ENCODE measurements around the gene GPR68.
"Not testable (repeated sequence)": the region's sequence is repeated elsewhere in the genome, so short reads cannot be mapped to it uniquely, and the experiment has no call there.

Gene GPR68

GRCh38 chr14:91252871-91253794, 8.6 kb upstream of the GPR68 start:
- no peak for DNase-seq

GRCh38 chr14:91250912-91251311, 6.4 kb upstream of the GPR68 start:
- DNase-seq = peak; percentile 95

GRCh38 chr14:91249841-91250616, 5.5 kb upstream of the GPR68 start:
- DNase-seq = peak; percentile 100

- peak; percentile 55 for DNase-seq
These were observed 1.7 kb upstream of the GPR68 start for GRCh38 chr14:91246051-91246852.

GRCh38 chr14:91245616-91246015, 1.1 kb upstream of the GPR68 start:
- not testable (repeated sequence) for DNase-seq

- DNase-seq = no peak
These were observed 525 bp upstream of the GPR68 start for GRCh38 chr14:91245029-91245428.

GRCh38 chr14:91243074-91243471, 1.4 kb downstream of the GPR68 start:
- DNase-seq = no peak

GRCh38 chr14:91242635-91243034, 1.9 kb downstream of the GPR68 start:
- DNase-seq = no peak

- no peak for DNase-seq
These were observed 2.6 kb downstream of the GPR68 start for GRCh38 chr14:91241863-91242262.

- no peak for DNase-seq
These were observed 5.8 kb downstream of the GPR68 start for GRCh38 chr14:91238661-91239060.

GRCh38 chr14:91238085-91238484, 6.4 kb downstream of the GPR68 start:
- DNase-seq = no peak

GRCh38 chr14:91237219-91237618, 7.3 kb downstream of the GPR68 start:
- no peak for DNase-seq

- DNase-seq = no peak
These were observed 8.7 kb downstream of the GPR68 start for GRCh38 chr14:91235841-91236240.

GRCh38 chr14:91234791-91235114, 9.8 kb downstream of the GPR68 start:
- DNase-seq = no peak

GRCh38 chr14:91233936-91234790, 10.3 kb downstream of the GPR68 start:
- no peak for DNase-seq

GRCh38 chr14:91232603-91233002, 11.9 kb downstream of the GPR68 start:
- no peak for DNase-seq

- peak; percentile 99 for DNase-seq
These were observed 12.5 kb downstream of the GPR68 start for GRCh38 chr14:91232052-91232451.

- no peak for DNase-seq
These were observed 13.1 kb downstream of the GPR68 start for GRCh38 chr14:91231446-91231845.

GRCh38 chr14:91230397-91231035, 14.0 kb downstream of the GPR68 start:
- DNase-seq = no peak

GRCh38 chr14:91229743-91230200, 14.7 kb downstream of the GPR68 start:
- no peak for DNase-seq

- no peak for DNase-seq
These were observed 15.5 kb downstream of the GPR68 start for GRCh38 chr14:91229005-91229382.
